H7 (cell line): ENCODE measurements around the gene NKX1-1. TPM values are rescaled to one million over a fixed set of nuclear protein-coding genes. Genes with fewer than 3 reads are reported as not detected.
A peak's percentile ranks its signal among the peaks of the same experiment; 100 is the strongest.

Experiments used
- DNase-seq: peaks from one replicate; pipeline ENCODE4 v3.0.0; 2012
- H3K27me3 ChIP-seq: 2 replicates; pipeline ENCODE4 v1.6.0; 2011; ENCODE audit warnings: mild to moderate bottlenecking, low read length; ENCODE audit not compliant: control insufficient read depth, insufficient read depth
- H3K36me3 ChIP-seq: replicated peaks from 2 replicates; pipeline ENCODE4 v1.5.1; 2011; ENCODE audit warnings: low read length; ENCODE audit not compliant: control insufficient read depth, insufficient read depth
- H3K4me3 ChIP-seq: 2 replicates; pipeline ENCODE4 v1.5.1; 2011; ENCODE audit warnings: low read depth, mild to moderate bottlenecking, control low read depth, low read length, moderate library complexity; ENCODE audit not compliant: insufficient read depth
- total RNA-seq: library from RNA; depleted of rRNA; stranded (reverse); fragments of >200 nt; shearing (Covaris generic); gene quantifications from 2 replicates; pipeline ENCODE4 v1.2.3, GENCODE V29; 2014

The NKX1-1 gene
- total RNA-seq, 1 experiment from 2014 or later = not detected

GRCh38 chr4:1411436-1412375 lies 5.5 kb upstream of the NKX1-1 start:
- DNase-seq = peak; percentile 78
- H3K36me3 ChIP-seq = no peaks in the 10 kb centered on the region
- peaks cover 38% of the 10 kb centered on the region for H3K27me3 ChIP-seq
- H3K4me3 ChIP-seq = no peak overlapping the region

GRCh38 chr4:1410491-1411325 lies 4.5 kb upstream of the NKX1-1 start:
- H3K36me3 ChIP-seq = no peaks in the 10 kb centered on the region
- peak; percentile 98 for DNase-seq
- H3K4me3 ChIP-seq = no peak overlapping the region
- H3K27me3 ChIP-seq = peaks cover 47% of the 10 kb centered on the region

GRCh38 chr4:1409491-1410425 lies 3.5 kb upstream of the NKX1-1 start:
- Histone ChIP-seq H3K36me3 (no peaks in the 10 kb centered on the region), H3K27me3 (peaks cover 56% of the 10 kb centered on the region), H3K4me3 (no peak overlapping the region)
- peak; percentile 79 for DNase-seq

GRCh38 chr4:1409079-1409478 lies 2.8 kb upstream of the NKX1-1 start:
- no peak overlapping the region for H3K4me3 ChIP-seq
- H3K36me3 ChIP-seq = no peaks in the 10 kb centered on the region
- peak; percentile 54 for DNase-seq
- peaks cover 63% of the 10 kb centered on the region for H3K27me3 ChIP-seq

- peak; percentile 79 for DNase-seq
- Histone ChIP-seq H3K4me3 (no peak overlapping the region), H3K27me3 (peaks cover 63% of the 10 kb centered on the region), H3K36me3 (no peaks in the 10 kb centered on the region)
These were observed 2.2 kb upstream of the NKX1-1 start for GRCh38 chr4:1408418-1408817.

- H3K36me3 ChIP-seq = no peaks in the 10 kb centered on the region
- no peak overlapping the region for H3K4me3 ChIP-seq
- peak; percentile 70 for DNase-seq
- H3K27me3 ChIP-seq = peaks cover 67% of the 10 kb centered on the region
These were observed 1.6 kb upstream of the NKX1-1 start for GRCh38 chr4:1407657-1408333.

GRCh38 chr4:1406981-1407656 lies 877 bp upstream of the NKX1-1 start:
- Histone ChIP-seq H3K27me3 (peaks cover 73% of the 10 kb centered on the region), H3K36me3 (no peaks in the 10 kb centered on the region), H3K4me3 (no peak overlapping the region)
- DNase-seq = peak; percentile 67

- peak; percentile 80 for DNase-seq
- H3K4me3 ChIP-seq = no peak overlapping the region
- peaks cover 80% of the 10 kb centered on the region for H3K27me3 ChIP-seq
- no peaks in the 10 kb centered on the region for H3K36me3 ChIP-seq
These were observed 427 bp downstream of the NKX1-1 start for GRCh38 chr4:1405636-1406393.

- no peak for DNase-seq
- Histone ChIP-seq H3K4me3 (no peak overlapping the region), H3K36me3 (no peaks in the 10 kb centered on the region), H3K27me3 (peaks cover 81% of the 10 kb centered on the region)
These were observed 997 bp downstream of the NKX1-1 start for GRCh38 chr4:1405254-1405635.

- Histone ChIP-seq H3K27me3 (peaks cover 77% of the 10 kb centered on the region), H3K36me3 (no peaks in the 10 kb centered on the region), H3K4me3 (no peak overlapping the region)
- peak; percentile 84 for DNase-seq
These were observed 1.5 kb downstream of the NKX1-1 start for GRCh38 chr4:1404573-1405253.

GRCh38 chr4:1403591-1404572 lies 2.4 kb downstream of the NKX1-1 start:
- Histone ChIP-seq H3K4me3 (no peak overlapping the region), H3K27me3 (peaks cover 71% of the 10 kb centered on the region; the same call in 1 of the 2 replicates), H3K36me3 (no peaks in the 10 kb centered on the region)
- DNase-seq = peak; percentile 85
